Parathyroid adenoma (tissue), 2 donors: ENCODE data around the gene SUSD4.

Source experiments
- H2AFZ ChIP-seq: fragments of 300-600 bp; sonication (generic); one replicate; pipeline ENCODE4 v1.7.0; 2017; ENCODE audit warnings: antibody characterized with exemption, mild to moderate bottlenecking
- H3K27ac ChIP-seq: fragments of 300-600 bp; sonication (generic); one replicate; pipeline ENCODE4 v1.7.0; 2017
- H3K27me3 ChIP-seq: fragments of 300-600 bp; sonication (generic); one replicate; pipeline ENCODE4 v1.7.0; 2017; ENCODE audit warnings: low read length; ENCODE audit not compliant: control insufficient read depth, insufficient read depth
- H3K36me3 ChIP-seq: fragments of 300-600 bp; sonication (generic); one replicate; pipeline ENCODE4 v1.7.0; 2017; ENCODE audit warnings: low read length; ENCODE audit not compliant: control insufficient read depth, insufficient read depth
- H3K4me1 ChIP-seq: fragments of 300-600 bp; sonication (generic); one replicate; pipeline ENCODE4 v1.7.0; 2017; ENCODE audit warnings: control low read depth
- H3K4me2 ChIP-seq: fragments of 300-600 bp; sonication (generic); one replicate; pipeline ENCODE4 v1.7.0; 2017; ENCODE audit warnings: low read length
- H3K4me3 ChIP-seq: fragments of 300-600 bp; sonication (generic); one replicate; pipeline ENCODE4 v1.7.0; 2017; ENCODE audit warnings: low read depth, low read length
- H3K79me2 ChIP-seq: fragments of 300-600 bp; sonication (generic); one replicate; pipeline ENCODE4 v1.7.0; 2017; ENCODE audit warnings: control low read depth
- H3K9ac ChIP-seq: fragments of 300-600 bp; sonication (generic); one replicate; pipeline ENCODE4 v1.7.0; 2017; ENCODE audit warnings: mild to moderate bottlenecking
- H3K9me3 ChIP-seq: fragments of 300-600 bp; sonication (generic); one replicate; pipeline ENCODE4 v1.7.0; 2017; ENCODE audit warnings: low read length; ENCODE audit not compliant: control insufficient read depth
- TF ChIP-seq, protein P1 (sequence below): fragments of 300-600 bp; sonication (generic); IDR thresholded peaks from one replicate; pipeline ENCODE4 v1.7.0; 2017; ENCODE audit warnings: antibody characterized with exemption, mild to moderate bottlenecking
- donor health status: primary hyperparathyroidism.

Gene SUSD4

DNA sequence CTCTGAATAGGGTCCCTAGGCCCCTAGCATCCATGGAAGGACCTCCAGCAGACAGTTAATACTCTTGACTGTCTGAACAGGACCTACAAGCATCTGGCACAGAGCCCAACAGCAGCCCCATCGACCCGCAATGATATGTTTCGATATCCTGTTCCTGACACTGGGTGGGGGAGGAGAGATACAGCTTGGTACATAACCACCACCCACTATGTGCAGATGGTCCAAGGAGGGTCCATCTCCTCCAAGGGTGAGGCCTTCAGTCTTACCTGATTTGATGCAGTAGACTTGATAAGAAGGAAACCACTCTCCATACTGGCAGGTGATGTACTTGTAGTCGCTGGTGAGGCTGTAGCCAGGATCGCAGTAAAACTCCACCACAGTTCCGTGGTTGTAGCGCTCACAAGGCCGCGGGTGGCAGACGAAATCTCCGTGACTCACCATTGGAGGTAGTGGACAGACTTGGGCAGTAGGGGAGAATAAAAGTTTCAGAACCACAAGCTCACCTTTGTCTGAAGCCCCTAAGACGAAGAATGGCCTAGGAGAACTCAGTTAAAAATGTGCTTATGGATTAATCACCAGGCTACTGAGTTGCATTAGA is 134.9 kb downstream of the SUSD4 start:
- Histone ChIP-seq H2AFZ (no peak overlapping the region), H3K9ac (no peak overlapping the region), H3K4me3 (no peak overlapping the region), H3K27me3 (no peaks in the 10 kb centered on the region), H3K4me1 (no peaks in the 10 kb centered on the region), H3K27ac (no peak overlapping the region), H3K9me3 (no peaks in the 10 kb centered on the region), H3K79me2 (no peaks in the 10 kb centered on the region), H3K36me3 (no peaks in the 10 kb centered on the region), H3K4me2 (no peak overlapping the region)
- TF ChIP-seq, protein P1, sequence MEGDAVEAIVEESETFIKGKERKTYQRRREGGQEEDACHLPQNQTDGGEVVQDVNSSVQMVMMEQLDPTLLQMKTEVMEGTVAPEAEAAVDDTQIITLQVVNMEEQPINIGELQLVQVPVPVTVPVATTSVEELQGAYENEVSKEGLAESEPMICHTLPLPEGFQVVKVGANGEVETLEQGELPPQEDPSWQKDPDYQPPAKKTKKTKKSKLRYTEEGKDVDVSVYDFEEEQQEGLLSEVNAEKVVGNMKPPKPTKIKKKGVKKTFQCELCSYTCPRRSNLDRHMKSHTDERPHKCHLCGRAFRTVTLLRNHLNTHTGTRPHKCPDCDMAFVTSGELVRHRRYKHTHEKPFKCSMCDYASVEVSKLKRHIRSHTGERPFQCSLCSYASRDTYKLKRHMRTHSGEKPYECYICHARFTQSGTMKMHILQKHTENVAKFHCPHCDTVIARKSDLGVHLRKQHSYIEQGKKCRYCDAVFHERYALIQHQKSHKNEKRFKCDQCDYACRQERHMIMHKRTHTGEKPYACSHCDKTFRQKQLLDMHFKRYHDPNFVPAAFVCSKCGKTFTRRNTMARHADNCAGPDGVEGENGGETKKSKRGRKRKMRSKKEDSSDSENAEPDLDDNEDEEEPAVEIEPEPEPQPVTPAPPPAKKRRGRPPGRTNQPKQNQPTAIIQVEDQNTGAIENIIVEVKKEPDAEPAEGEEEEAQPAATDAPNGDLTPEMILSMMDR: no peak

DNA sequence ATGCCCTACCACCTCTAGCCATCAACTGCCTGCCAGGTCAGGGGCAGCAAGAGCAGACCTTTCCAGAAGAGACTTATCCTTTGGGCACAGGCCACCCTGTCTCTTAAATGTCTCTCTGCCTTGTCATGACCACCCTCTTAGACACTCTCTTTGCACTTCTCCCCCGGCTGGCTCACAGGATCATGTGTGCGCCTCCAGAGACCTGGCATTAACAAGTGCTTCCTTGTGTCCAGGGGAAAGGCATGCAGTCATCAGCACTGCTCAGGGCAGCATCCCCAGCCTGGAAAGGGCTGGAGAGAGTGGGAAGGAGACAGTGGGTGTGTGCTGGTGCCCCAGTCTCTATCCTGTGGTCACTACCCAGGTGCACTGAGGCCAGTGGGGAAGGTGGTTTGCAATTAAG is 135.8 kb downstream of the SUSD4 start:
- Histone ChIP-seq H3K27ac (no peak overlapping the region), H3K4me1 (no peaks in the 10 kb centered on the region), H3K36me3 (no peaks in the 10 kb centered on the region), H2AFZ (no peak overlapping the region), H3K79me2 (no peaks in the 10 kb centered on the region), H3K9ac (no peak overlapping the region), H3K9me3 (no peaks in the 10 kb centered on the region), H3K4me2 (no peak overlapping the region), H3K27me3 (no peaks in the 10 kb centered on the region), H3K4me3 (no peak overlapping the region)
- TF ChIP-seq, protein P1: no peak

DNA sequence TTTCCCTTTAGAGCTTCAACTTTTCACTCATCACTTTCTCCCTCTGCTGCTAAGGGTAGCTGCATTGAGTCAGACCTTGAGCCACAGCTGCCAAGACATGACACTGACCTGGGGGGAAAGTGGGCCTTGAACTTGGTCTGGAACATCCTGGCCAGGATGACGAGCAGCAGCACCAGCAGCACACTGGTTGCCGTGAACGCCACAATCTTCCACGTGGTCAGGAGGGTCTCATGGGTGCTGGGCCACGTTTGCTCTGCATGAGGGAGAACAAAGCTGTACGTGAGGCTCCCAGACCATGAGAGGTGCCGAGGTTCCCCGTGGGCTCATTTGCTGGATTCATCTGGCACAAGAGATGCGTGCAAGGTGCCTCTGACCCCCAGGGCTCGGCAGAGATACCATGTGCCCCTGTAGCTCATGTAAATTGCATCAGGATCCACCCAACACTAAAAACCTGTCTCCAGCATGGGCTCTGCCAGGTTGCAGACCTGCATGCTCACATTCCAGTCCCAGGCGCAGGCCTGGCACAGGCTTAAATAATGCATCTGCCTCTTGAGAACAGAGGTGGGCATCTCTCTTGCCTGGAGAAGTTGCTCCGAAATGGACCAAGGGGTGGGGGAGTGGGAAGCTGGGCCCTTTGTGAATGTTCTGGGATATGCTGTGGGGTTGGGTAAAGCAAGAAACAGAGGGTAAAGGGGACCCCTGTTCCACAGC is 136.3 kb downstream of the SUSD4 start:
- Histone ChIP-seq H3K4me2 (no peak overlapping the region), H3K36me3 (no peaks in the 10 kb centered on the region), H3K4me3 (no peak overlapping the region), H3K9ac (no peak overlapping the region), H3K27ac (no peak overlapping the region), H3K9me3 (no peaks in the 10 kb centered on the region), H2AFZ (no peak overlapping the region), H3K4me1 (no peaks in the 10 kb centered on the region), H3K79me2 (no peaks in the 10 kb centered on the region), H3K27me3 (no peaks in the 10 kb centered on the region)
- TF ChIP-seq, protein P1: no peak

DNA sequence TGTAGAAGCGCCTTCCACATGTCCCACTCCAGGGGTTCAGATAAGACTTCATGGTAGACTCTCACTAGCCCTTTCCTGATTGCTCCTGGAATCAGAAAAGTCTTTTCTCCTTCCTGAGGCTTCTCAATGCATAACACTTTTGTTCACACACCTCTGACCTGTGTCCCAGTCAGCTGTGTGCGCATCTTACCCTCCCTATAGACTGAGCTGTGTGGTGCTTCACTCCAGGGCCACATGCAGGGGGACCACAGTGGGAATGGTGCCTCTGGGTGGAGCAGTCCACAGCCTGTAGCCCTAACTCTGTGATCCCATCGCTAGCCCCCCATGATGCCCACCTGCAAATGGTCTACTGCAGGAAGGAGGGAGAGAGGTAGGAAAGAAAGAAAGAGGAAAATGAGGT is 136.9 kb downstream of the SUSD4 start:
- Histone ChIP-seq H2AFZ (no peak overlapping the region), H3K9me3 (no peaks in the 10 kb centered on the region), H3K4me2 (no peak overlapping the region), H3K27me3 (no peaks in the 10 kb centered on the region), H3K79me2 (no peaks in the 10 kb centered on the region), H3K4me1 (no peaks in the 10 kb centered on the region), H3K36me3 (no peaks in the 10 kb centered on the region), H3K4me3 (no peak overlapping the region), H3K27ac (no peak overlapping the region), H3K9ac (no peak overlapping the region)
- TF ChIP-seq, protein P1: no peak

DNA sequence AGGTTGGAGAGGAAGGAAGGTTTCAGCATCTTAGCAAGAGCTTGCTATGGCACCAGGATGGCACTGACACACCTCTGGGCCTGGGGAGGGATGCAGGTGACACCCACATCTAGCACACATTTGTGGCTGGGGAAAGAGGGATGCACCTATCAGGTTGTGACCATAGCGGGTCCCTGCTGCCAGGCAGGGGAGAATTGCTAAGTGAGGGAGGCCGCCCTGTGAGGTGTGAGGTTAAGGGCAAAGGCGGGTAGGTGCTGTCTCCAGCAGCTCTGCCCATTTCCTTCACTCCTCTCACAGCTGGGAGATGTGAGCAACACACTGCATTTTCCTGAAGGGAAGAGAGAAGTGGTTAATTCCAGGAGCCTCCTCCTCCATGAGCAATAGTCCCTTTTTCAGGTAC is 137.7 kb downstream of the SUSD4 start:
- Histone ChIP-seq H3K36me3 (no peaks in the 10 kb centered on the region), H3K4me2 (no peak overlapping the region), H3K27ac (no peak overlapping the region), H2AFZ (no peak overlapping the region), H3K4me1 (no peaks in the 10 kb centered on the region), H3K4me3 (no peak overlapping the region), H3K79me2 (no peaks in the 10 kb centered on the region), H3K9ac (no peak overlapping the region), H3K27me3 (no peaks in the 10 kb centered on the region), H3K9me3 (no peaks in the 10 kb centered on the region)
- TF ChIP-seq, protein P1: no peak
